Neural crest cell (in vitro differentiated cells): Measurements from ENCODE around the gene KIAA0319L. TPM values are rescaled to one million over a fixed set of nuclear protein-coding genes. Genes with fewer than 3 reads are reported as not detected.

Experiments used
- DNase-seq: peaks from one replicate; pipeline ENCODE4 v3.0.0; 2021; ENCODE audit warnings: low read depth, mixed read lengths, low spot score
- H3K27ac Mint-ChIP-seq: one replicate; pipeline ENCODE4 v1.8.0; 2021; ENCODE audit warnings: mild to moderate bottlenecking, mixed read lengths; ENCODE audit not compliant: unreplicated experiment
- H3K27me3 Mint-ChIP-seq: 2 replicates; pipeline ENCODE4 v1.8.0; 2021; ENCODE audit warnings: low read depth, mild to moderate bottlenecking, mixed read lengths
- H3K36me3 Mint-ChIP-seq: 2 replicates; pipeline ENCODE4 v1.8.0; 2021; ENCODE audit warnings: low read depth, mild to moderate bottlenecking, mixed read lengths
- H3K4me1 Mint-ChIP-seq: 2 replicates; pipeline ENCODE4 v1.8.0; 2021; ENCODE audit warnings: mixed read lengths
- H3K4me3 Mint-ChIP-seq: one replicate; pipeline ENCODE4 v1.8.0; 2021; ENCODE audit warnings: mild to moderate bottlenecking, mixed read lengths
- H3K9me3 Mint-ChIP-seq: 2 replicates; pipeline ENCODE4 v1.8.0; 2021; ENCODE audit warnings: mixed read lengths
- total RNA-seq: library from RNA; stranded (reverse); gene quantifications from 2 replicates; pipeline ENCODE4 v1.2.1, GENCODE V29; 2021
- TF ChIP-seq, protein P1 (sequence below): fragments of 200-600 bp; sonication (generic); conservative IDR thresholded peaks from 2 replicates; pipeline ENCODE4 v1.5.0; 2021; ENCODE audit warnings: antibody characterized with exemption, mild to moderate bottlenecking

Gene KIAA0319L
- total RNA-seq, 1 donor from 2014 or later = 54.2 TPM

DNA sequence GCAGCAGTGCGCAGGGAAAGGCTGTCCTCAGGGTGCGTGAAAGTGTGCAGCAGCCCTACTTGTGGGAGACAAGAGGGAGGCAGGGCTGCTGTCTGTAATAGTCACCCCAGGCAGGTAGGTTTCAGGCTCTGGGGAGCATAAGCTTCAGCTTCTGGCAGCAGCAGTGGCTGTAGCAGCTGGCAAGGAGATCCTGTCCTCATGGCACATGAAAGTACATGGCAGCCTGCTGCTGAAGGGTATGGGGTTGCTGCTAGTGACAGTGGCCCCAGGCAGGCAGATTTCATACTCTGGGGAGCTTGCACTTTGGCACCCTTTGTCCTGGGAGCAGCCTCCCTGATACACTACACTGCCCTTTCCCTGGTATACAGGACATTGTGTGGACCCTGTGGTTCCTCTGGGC, 26.3 kb downstream of the KIAA0319L start:
- no peak overlapping the region for H3K4me3 Mint-ChIP-seq
- TF ChIP-seq, protein P1, sequence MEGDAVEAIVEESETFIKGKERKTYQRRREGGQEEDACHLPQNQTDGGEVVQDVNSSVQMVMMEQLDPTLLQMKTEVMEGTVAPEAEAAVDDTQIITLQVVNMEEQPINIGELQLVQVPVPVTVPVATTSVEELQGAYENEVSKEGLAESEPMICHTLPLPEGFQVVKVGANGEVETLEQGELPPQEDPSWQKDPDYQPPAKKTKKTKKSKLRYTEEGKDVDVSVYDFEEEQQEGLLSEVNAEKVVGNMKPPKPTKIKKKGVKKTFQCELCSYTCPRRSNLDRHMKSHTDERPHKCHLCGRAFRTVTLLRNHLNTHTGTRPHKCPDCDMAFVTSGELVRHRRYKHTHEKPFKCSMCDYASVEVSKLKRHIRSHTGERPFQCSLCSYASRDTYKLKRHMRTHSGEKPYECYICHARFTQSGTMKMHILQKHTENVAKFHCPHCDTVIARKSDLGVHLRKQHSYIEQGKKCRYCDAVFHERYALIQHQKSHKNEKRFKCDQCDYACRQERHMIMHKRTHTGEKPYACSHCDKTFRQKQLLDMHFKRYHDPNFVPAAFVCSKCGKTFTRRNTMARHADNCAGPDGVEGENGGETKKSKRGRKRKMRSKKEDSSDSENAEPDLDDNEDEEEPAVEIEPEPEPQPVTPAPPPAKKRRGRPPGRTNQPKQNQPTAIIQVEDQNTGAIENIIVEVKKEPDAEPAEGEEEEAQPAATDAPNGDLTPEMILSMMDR = no peak
- peaks cover 49% of the 10 kb centered on the region for H3K36me3 Mint-ChIP-seq
- no peak for DNase-seq
- H3K27me3 Mint-ChIP-seq = no peaks in the 10 kb centered on the region
- peaks cover 13% of the 10 kb centered on the region for H3K4me1 Mint-ChIP-seq
- peaks cover 25% of the 10 kb centered on the region for H3K9me3 Mint-ChIP-seq
- H3K27ac Mint-ChIP-seq = no peak overlapping the region

DNA sequence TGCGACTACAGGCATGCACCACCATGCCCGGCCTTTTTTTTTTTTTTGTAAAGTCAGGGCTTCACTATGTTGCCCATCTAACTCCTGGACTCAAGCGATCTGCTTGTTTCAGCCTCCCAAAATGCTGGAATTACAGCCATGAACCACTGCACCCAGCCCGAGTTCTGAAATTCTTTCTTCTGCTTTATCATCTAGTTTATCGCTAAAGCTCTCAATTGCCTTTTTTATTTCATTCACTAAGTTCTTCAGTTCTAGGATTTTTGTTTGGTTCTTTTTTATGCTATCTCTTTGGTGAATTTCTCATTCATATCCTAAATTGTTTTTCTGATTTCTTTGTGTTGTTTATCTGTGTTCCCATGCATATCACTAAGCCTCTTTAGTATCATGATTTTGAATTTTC, 27.0 kb downstream of the KIAA0319L start:
- no peak for DNase-seq
- no peaks in the 10 kb centered on the region for H3K27me3 Mint-ChIP-seq
- no peak overlapping the region for H3K27ac Mint-ChIP-seq
- H3K4me3 Mint-ChIP-seq = no peak overlapping the region
- H3K9me3 Mint-ChIP-seq = peaks cover 29% of the 10 kb centered on the region
- peaks cover 6% of the 10 kb centered on the region for H3K4me1 Mint-ChIP-seq
- H3K36me3 Mint-ChIP-seq = peaks cover 56% of the 10 kb centered on the region
- TF ChIP-seq, protein P1 = no peak

- no peak for DNase-seq
- H3K36me3 Mint-ChIP-seq = peaks cover 51% of the 10 kb centered on the region
- H3K4me3 Mint-ChIP-seq = no peak overlapping the region
- peaks cover 10% of the 10 kb centered on the region for H3K4me1 Mint-ChIP-seq
- no peaks in the 10 kb centered on the region for H3K27me3 Mint-ChIP-seq
- H3K9me3 Mint-ChIP-seq = peaks cover 19% of the 10 kb centered on the region
- TF ChIP-seq, protein P1 = no peak
- H3K27ac Mint-ChIP-seq = no peak overlapping the region
Observed at GRCh38 chr1:35524106-35524505, 33.1 kb downstream of the KIAA0319L start.

DNA sequence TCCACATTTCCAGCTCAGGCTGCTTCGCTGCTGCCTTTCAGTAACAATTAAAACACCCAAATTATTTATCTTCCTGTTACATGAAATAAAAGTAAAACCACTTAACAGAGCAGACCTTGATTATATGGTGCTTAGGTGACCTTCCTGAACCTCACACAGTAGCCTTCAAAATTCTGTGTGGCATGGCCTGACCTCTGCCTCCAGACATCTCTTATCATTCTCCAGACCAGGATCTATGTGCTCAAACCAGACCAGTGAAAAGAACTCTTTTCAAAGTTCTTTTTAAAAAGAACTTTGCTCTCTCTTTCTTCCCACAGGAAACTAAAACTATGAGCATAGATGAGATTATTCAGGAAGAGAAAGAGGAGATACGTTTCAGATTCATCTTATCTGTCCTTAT, 37.8 kb downstream of the KIAA0319L start:
- H3K36me3 Mint-ChIP-seq = peaks cover 54% of the 10 kb centered on the region
- TF ChIP-seq, protein P1 = no peak
- H3K9me3 Mint-ChIP-seq = peaks cover 26% of the 10 kb centered on the region
- H3K4me1 Mint-ChIP-seq = peaks cover 10% of the 10 kb centered on the region
- no peak for DNase-seq
- no peaks in the 10 kb centered on the region for H3K27me3 Mint-ChIP-seq
- H3K4me3 Mint-ChIP-seq = no peak overlapping the region
- no peak overlapping the region for H3K27ac Mint-ChIP-seq

- Mint-ChIP-seq H3K27me3 (no peaks in the 10 kb centered on the region), H3K27ac (no peak overlapping the region), H3K36me3 (peaks cover 53% of the 10 kb centered on the region), H3K4me3 (no peak overlapping the region), H3K9me3 (peaks cover 25% of the 10 kb centered on the region), H3K4me1 (peaks cover 10% of the 10 kb centered on the region)
- DNase-seq = no peak
- TF ChIP-seq, protein P1 = no peak
Observed at GRCh38 chr1:35518183-35518582, 39.0 kb downstream of the KIAA0319L start.

- H3K4me3 Mint-ChIP-seq = no peak overlapping the region
- no peak overlapping the region for H3K27ac Mint-ChIP-seq
- H3K9me3 Mint-ChIP-seq = peaks cover 11% of the 10 kb centered on the region
- no peak for DNase-seq
- H3K27me3 Mint-ChIP-seq = no peaks in the 10 kb centered on the region
- no peaks in the 10 kb centered on the region for H3K4me1 Mint-ChIP-seq
- TF ChIP-seq, protein P1 = no peak
- H3K36me3 Mint-ChIP-seq = peaks cover 22% of the 10 kb centered on the region
Observed at GRCh38 chr1:35511305-35511704, 45.9 kb downstream of the KIAA0319L start.
